SJSA1 (cell line): ENCODE data around the gene ZNF10. TPM values are rescaled to one million over a fixed set of nuclear protein-coding genes. Genes with fewer than 3 reads are reported as not detected.

Experiments used
- DNase-seq, 2 experiments: peaks; one replicate each; pipeline ENCODE4 v3.0.0-alpha.2; 2015 to 2020; ENCODE audit warnings: low spot score in 2 of 2, low read depth in 1 of 2
- H3K27ac ChIP-seq: fragments of 250-450 bp; sonication (Bioruptor Pico); 2 replicates; pipeline ENCODE4 v1.5.1; 2020; ENCODE audit warnings: mild to moderate bottlenecking, moderate library complexity
- H3K27me3 ChIP-seq: fragments of 250-450 bp; sonication (Bioruptor Pico); replicated peaks from 2 replicates; pipeline ENCODE4 v1.5.1; 2020; ENCODE audit warnings: mild to moderate bottlenecking, moderate library complexity
- H3K36me3 ChIP-seq: fragments of 250-450 bp; sonication (Bioruptor Pico); 2 replicates; pipeline ENCODE4 v1.5.1; 2020; ENCODE audit warnings: mild to moderate bottlenecking
- H3K4me1 ChIP-seq: fragments of 250-450 bp; sonication (Bioruptor Pico); replicated peaks from 2 replicates; pipeline ENCODE4 v1.6.1; 2021; ENCODE audit warnings: mild to moderate bottlenecking
- H3K4me3 ChIP-seq: fragments of 250-450 bp; sonication (Bioruptor Pico); 2 replicates; pipeline ENCODE4 v1.5.1; 2020; ENCODE audit warnings: mild to moderate bottlenecking
- H3K9me3 ChIP-seq: fragments of 250-450 bp; sonication (Bioruptor Pico); replicated peaks from 2 replicates; pipeline ENCODE4 v1.5.1; 2020; ENCODE audit warnings: mild to moderate bottlenecking
- total RNA-seq: library from RNA; depleted of rRNA; stranded (reverse); fragments of >200 nt; shearing (Covaris generic); gene quantifications from 2 replicates; pipeline ENCODE4 v1.2.3, GENCODE V29; 2014; rRNA removed

The ZNF10 gene
- total RNA-seq = 0.25 and 0.32 TPM in 2 replicates

DNA sequence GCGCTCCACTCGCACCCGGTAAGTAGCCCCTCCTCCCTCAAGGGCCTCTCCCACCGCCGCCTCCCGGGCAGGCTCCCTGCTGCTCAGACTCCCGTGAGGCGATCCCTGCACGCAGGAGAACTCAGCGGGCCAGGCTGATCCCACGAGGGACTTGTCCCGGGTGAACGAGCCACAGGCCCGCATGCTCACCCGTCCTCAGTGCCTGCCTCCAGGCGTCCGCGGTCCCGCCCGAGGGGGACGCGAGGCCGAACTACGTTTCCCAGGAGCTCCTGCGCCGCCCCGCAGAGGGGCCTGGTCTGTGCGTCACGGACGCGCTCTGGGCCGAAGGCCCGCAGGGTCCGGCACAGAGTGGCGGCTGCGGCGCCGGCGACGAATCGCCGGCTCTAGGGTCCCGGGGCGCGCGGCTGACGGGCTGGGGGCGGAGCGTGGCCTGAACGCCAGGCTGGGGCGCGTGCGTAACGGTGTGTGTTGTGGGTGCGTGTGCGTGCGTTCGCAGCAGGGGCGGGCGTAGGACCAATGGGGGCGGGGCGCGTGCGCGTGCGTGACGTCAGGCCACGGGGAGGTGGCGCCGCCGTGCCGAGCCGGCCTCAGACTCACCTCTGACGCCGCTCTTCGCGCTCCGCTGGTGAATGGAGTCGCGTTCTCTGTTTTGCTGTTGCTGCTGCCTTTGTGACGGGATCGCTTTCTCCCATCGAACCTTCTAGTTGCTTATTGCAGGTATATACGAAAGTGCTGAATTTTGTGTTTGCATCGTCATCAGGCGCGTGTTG, at the start of gene ZNF10, which contains the start of gene ZNF891:
Gene ZNF10, plus strand, starts transcription at position 590 of the 770 bp plus-strand sequence. CDS start 13,866 bp downstream, outside the sequence.
Gene ZNF891, minus strand, starts transcription at position 237 of the 770 bp plus-strand sequence. CDS start 8,356 bp downstream, outside the sequence.
- H3K4me3 ChIP-seq = peak within 1 kb of the TSS; percentile 41
- H3K9me3 ChIP-seq = peaks cover 19% of the 10 kb centered on the region
- H3K27ac ChIP-seq = peak within 1 kb of the TSS; percentile 28; the same call in 1 of the 2 replicates
- H3K36me3 ChIP-seq = no peaks in the 10 kb centered on the region
- no peaks in the 10 kb centered on the region for H3K27me3 ChIP-seq
- H3K4me1 ChIP-seq = no peaks in the 10 kb centered on the region
- DNase-seq = peak; percentile 56 to 61

DNA sequence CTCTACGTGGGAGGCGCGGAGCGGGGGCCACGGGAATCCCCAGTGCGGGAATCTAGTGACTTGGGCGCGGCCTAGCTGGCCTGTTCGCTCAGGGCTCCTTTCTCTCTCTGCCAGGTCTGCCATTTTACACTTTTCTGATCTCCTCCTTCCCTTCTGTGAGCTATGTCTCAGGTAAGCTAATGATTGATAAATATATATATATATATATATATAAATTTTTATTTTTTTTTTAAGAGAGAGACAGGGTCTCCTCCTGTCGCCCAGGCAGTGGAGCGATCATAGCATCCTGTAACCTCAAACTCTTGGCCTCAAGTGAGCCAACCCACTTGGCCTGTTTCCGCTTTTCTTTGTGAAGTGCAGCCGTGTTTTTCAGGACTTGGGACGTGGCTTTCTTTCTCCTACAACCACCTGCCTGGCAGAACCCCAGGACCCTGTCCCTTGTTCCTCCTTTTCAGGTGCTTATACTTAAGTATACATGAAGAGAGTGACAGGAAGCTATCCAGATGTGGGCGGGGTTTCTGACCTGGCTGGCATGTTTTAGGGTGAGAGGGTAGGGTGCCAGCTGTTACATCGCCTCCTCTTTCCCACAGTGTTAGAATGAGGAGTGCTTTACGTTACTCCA, 49.2 kb upstream of the ZNF10 start:
- no peaks in the 10 kb centered on the region for H3K4me1 ChIP-seq
- DNase-seq = no peak
- H3K9me3 ChIP-seq = peaks cover 30% of the 10 kb centered on the region
- peak overlapping the region; percentile 33 for H3K4me3 ChIP-seq
- H3K27ac ChIP-seq = no peak overlapping the region
- H3K36me3 ChIP-seq = no peaks in the 10 kb centered on the region
- H3K27me3 ChIP-seq = no peaks in the 10 kb centered on the region

DNA sequence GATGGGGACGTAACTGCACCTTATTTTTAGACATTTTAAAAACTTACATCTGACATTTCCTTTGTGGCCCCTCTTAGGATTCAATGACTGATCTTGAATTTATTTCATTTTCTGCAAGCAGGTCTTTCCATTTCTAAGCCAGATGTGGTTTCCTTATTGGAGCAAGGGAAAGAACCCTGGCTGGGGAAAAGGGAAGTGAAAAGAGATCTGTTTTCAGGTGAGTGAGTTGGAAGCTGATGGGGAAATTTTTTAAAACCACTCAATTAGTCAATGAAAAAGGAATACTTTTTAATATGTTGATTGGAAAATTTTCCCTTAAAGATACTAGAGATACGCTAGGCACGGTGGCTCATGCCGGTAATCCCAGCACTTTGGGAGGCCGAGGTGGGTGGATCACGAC, 47.1 kb upstream of the ZNF10 start:
- Histone ChIP-seq H3K27me3 (no peaks in the 10 kb centered on the region), H3K27ac (no peak overlapping the region), H3K9me3 (peaks cover 27% of the 10 kb centered on the region), H3K4me1 (no peaks in the 10 kb centered on the region), H3K36me3 (no peaks in the 10 kb centered on the region), H3K4me3 (no peak overlapping the region)
- no peak for DNase-seq

DNA sequence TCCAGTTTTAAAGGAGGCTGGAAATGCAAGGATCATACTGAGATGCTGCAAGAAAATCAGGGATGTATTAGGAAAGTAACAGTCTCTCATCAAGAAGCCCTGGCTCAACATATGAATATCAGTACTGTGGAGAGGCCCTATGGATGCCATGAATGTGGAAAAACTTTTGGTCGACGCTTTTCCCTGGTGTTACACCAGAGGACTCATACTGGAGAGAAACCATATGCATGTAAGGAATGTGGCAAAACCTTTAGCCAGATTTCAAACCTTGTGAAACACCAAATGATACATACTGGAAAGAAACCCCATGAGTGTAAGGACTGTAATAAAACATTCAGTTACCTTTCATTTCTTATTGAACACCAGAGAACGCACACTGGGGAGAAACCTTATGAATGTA, 24.8 kb upstream of the ZNF10 start:
- no peaks in the 10 kb centered on the region for H3K4me1 ChIP-seq
- H3K27ac ChIP-seq = no peak overlapping the region
- no peaks in the 10 kb centered on the region for H3K27me3 ChIP-seq
- H3K9me3 ChIP-seq = peaks cover 21% of the 10 kb centered on the region
- H3K4me3 ChIP-seq = no peak overlapping the region
- H3K36me3 ChIP-seq = no peaks in the 10 kb centered on the region
- no peak for DNase-seq

DNA sequence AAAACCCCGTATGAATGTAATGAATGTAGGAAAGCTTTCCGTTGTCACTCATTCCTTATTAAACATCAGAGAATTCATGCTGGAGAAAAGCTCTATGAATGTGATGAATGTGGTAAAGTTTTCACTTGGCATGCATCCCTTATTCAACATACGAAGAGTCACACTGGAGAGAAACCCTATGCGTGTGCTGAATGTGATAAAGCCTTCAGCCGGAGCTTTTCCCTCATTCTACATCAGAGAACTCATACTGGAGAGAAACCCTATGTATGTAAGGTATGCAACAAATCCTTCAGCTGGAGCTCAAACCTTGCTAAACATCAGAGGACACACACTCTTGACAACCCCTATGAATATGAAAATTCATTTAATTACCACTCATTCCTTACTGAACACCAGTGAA, 24.2 kb upstream of the ZNF10 start:
- H3K36me3 ChIP-seq = no peaks in the 10 kb centered on the region
- H3K27ac ChIP-seq = no peak overlapping the region
- H3K4me3 ChIP-seq = no peak overlapping the region
- no peak for DNase-seq
- H3K27me3 ChIP-seq = no peaks in the 10 kb centered on the region
- peaks cover 21% of the 10 kb centered on the region for H3K9me3 ChIP-seq
- H3K4me1 ChIP-seq = no peaks in the 10 kb centered on the region

DNA sequence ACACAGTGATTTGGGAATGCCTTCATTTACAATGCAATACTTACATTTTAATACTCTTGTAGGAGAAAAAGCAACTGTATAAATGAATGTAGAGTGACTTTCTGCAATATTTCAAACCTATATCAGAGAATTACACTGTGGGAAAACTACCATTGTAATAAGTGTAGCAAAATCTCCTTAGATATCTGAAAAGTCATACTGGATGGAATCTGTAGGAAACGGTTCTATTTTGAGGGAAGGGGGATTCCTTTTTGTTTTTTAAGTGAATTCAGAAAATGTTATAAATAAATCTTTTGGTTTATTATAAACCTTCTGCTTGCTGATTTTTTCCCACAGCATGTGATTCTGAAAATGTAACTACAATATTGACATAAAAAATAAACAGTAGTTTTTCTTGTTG, 23.3 kb upstream of the ZNF10 start:
- no peaks in the 10 kb centered on the region for H3K4me1 ChIP-seq
- H3K27ac ChIP-seq = no peak overlapping the region
- no peaks in the 10 kb centered on the region for H3K36me3 ChIP-seq
- no peak for DNase-seq
- no peaks in the 10 kb centered on the region for H3K27me3 ChIP-seq
- H3K9me3 ChIP-seq = peaks cover 17% of the 10 kb centered on the region
- no peak overlapping the region for H3K4me3 ChIP-seq

DNA sequence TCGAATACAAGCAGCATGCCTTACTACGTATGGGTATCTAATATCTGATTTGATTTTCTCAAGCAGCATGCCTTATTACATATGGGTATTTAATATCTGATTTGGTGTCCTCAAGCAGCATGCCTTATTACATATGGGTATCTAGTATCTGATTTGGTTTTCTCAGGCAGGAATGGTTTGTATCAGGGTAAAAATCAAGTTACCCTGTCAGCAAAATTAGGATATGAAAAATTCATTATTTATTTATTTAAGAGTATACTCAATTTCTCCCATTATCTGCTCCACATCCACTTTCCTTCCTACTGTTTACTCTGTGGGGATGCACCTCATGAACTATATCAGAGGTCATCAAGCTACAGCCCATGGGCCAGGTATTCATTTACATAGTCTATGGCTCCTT, 22.3 kb upstream of the ZNF10 start:
- Histone ChIP-seq H3K4me3 (no peak overlapping the region), H3K9me3 (peaks cover 15% of the 10 kb centered on the region), H3K27me3 (no peaks in the 10 kb centered on the region), H3K27ac (no peak overlapping the region), H3K36me3 (no peaks in the 10 kb centered on the region), H3K4me1 (no peaks in the 10 kb centered on the region)
- DNase-seq = no peak

DNA sequence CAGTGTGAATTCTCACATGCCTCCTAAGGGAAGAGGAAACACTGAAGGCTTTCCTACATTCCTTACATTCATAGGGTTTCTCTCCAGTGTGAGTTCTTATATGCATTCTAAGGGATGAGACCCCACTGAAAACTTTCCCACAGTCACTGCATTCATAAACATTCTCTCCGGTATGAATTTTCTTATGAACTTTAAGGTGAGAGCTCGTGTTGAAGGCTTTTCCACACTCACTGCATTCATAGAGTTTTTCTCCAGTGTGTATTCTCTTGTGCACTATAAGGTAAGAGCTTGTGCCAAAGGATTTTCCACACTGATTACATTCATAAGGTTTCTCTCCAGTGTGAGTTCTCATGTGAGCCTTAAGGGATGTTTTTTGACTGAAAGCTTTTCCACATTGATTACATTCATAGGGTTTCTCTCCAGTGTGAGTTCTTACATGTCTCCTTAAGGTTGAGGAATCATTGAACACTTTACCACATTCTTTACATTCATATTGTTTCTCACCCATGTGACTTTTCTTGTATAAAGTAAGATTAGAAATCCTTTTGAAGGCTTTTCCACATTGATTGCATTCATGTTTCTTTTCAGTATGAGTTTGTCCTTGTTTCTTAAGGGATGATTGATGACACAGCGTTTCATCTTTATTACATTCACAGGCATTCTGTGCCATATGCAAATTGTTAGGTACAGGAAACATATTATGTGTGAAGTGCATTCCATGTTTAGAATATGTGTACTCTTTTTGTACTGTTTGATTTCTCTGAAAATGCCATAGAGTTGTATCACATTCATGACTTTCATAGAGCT, 9.8 kb upstream of the ZNF10 start:
- no peaks in the 10 kb centered on the region for H3K27me3 ChIP-seq
- H3K36me3 ChIP-seq = no peaks in the 10 kb centered on the region
- no peak overlapping the region for H3K4me3 ChIP-seq
- no peak for DNase-seq
- no peak overlapping the region for H3K27ac ChIP-seq
- H3K4me1 ChIP-seq = no peaks in the 10 kb centered on the region
- peaks cover 27% of the 10 kb centered on the region for H3K9me3 ChIP-seq

DNA sequence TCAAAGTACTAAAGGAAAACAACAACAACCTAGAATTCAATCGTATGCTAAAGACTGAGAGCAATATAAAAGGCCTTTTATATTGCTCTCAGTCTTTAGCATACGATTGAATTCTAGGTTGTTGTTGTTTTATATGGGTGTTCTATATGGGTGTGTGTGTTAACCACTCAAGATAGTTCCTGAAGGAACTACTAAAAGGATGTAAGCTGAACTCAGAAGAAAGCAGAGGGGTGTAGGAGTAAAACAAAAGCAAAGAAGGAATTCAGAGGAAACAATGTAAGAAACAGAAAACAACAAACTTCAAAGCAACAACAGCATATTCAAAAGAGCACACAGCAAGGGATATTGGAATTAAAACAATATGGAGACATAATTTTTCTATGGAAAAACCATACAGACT, 5.8 kb upstream of the ZNF10 start:
- no peaks in the 10 kb centered on the region for H3K27me3 ChIP-seq
- no peak overlapping the region for H3K4me3 ChIP-seq
- H3K27ac ChIP-seq = no peak overlapping the region
- DNase-seq = no peak
- no peaks in the 10 kb centered on the region for H3K4me1 ChIP-seq
- no peaks in the 10 kb centered on the region for H3K36me3 ChIP-seq
- H3K9me3 ChIP-seq = peaks cover 14% of the 10 kb centered on the region

DNA sequence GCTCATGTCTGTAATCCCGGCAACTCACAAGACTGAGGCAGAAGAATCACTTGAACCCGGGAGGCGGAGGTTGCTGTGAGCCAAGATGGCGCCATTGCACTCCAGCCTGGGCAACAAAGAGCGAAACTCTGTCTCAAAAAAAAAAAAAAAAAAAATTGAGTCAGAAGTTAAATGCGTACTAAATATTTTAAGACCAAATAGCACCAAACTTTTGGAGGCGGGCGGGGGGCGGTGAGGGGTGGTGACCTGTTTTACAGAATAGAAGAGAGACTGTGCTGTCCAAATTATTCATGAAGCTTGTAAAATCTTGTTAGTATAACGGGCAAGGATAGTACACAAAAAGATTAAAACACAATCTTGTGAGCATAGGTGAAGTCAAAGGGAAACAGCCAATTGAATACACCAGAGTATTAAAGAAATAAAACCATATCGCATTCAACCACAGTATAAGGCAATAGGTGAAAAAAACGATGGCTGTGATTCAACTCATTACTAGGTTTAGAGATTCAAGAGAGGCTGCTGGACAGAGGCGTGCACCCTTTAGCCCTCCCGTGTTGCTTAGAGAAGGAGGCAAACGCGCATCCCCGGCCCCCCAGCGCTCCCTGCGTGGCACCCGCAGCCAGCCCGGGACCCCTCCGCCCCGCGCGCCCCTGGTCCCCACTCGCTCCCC, 924 bp upstream of the ZNF10 start:
- Histone ChIP-seq H3K36me3 (no peaks in the 10 kb centered on the region), H3K9me3 (peaks cover 21% of the 10 kb centered on the region), H3K4me1 (no peaks in the 10 kb centered on the region), H3K4me3 (peak overlapping the region; percentile 41), H3K27me3 (no peaks in the 10 kb centered on the region), H3K27ac (no peak overlapping the region)
- DNase-seq = no peak

DNA sequence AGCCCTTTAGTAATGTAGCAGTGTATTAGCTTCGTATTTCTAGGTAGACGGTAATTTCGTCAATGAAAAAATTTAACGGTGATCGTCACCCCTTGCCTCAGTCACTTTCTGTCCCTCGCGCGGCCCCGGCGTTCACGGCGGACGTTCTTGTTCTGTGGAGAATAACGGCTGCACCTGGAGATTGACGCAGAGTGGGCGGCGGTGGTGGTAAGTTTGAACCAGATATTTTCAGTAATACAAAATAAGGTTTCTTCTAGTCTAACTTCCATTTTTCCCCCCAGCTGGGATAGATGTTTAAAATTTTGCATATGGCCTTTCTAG, 341 bp downstream of the ZNF10 start:
- H3K4me1 ChIP-seq = no peaks in the 10 kb centered on the region
- H3K27ac ChIP-seq = peak overlapping the region; percentile 28; the same call in 1 of the 2 replicates
- H3K36me3 ChIP-seq = no peaks in the 10 kb centered on the region
- H3K4me3 ChIP-seq = peak overlapping the region; percentile 41
- no peak for DNase-seq
- peaks cover 18% of the 10 kb centered on the region for H3K9me3 ChIP-seq
- H3K27me3 ChIP-seq = no peaks in the 10 kb centered on the region

DNA sequence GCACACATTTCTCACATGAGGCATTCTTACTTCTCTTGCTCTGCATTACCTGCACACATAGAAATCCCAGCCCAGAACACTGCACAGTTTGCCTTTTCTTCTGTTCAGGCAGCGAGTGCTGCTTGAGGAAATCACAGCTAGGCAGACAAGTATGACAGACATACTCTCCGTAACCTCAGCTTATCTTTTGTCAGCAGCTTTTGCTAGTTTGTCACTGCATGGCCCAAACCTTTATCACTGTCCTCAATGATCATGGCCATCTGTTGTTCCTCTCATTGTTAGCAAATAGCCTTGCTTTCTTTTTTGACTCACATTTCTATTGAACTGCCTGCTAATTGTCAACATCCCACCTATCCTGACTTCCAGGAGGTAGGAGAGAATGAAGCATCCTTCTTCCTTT, 5.3 kb downstream of the ZNF10 start:
- Histone ChIP-seq H3K9me3 (peaks cover 15% of the 10 kb centered on the region), H3K4me3 (no peak overlapping the region), H3K27me3 (no peaks in the 10 kb centered on the region), H3K36me3 (no peaks in the 10 kb centered on the region), H3K4me1 (no peaks in the 10 kb centered on the region), H3K27ac (no peak overlapping the region)
- DNase-seq = no peak

DNA sequence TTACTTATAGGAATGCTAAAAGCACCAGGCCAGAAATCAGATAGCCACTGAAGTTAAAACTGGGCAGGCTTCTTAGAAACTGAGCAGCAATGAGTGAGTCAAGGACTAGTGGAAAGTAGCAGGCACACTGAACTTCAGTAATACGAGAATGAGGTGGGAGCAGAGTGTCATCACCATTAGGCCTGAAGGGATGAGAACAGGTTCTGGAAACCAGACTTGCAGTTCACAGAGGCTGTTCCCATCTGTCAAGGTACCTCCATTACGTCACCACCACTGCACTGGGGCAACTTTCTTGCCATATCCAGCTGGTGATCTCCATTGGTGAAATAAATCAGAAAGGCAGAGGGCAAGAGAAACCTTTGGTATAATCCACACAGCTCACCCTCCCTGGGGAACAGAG, 15.6 kb downstream of the ZNF10 start:
- no peaks in the 10 kb centered on the region for H3K36me3 ChIP-seq
- peaks cover 3% of the 10 kb centered on the region for H3K9me3 ChIP-seq
- no peak overlapping the region for H3K4me3 ChIP-seq
- H3K4me1 ChIP-seq = no peaks in the 10 kb centered on the region
- no peak for DNase-seq
- H3K27ac ChIP-seq = no peak overlapping the region
- H3K27me3 ChIP-seq = no peaks in the 10 kb centered on the region
